Thoracic aorta (tissue), 2 donors: ENCODE results near the gene PLEKHF1. TPM values are rescaled to one million over a fixed set of nuclear protein-coding genes. Genes with fewer than 3 reads are reported as not detected.

Source experiments
- ATAC-seq: fragments of 150-250 bp; one replicate; pipeline ENCODE4 v1.8.0; 2017; ENCODE audit warnings: low read depth; ENCODE audit not compliant: insufficient number of reproducible peaks, low FRiP score
- DNase-seq: peaks from one replicate; pipeline ENCODE4 v3.0.0-alpha.2; 2020; ENCODE audit warnings: low spot score
- H3K27ac ChIP-seq, 2 donors: fragments of 200-600 bp; sonication (generic); 1 replicate in 1 of 2; 2 replicates in 1 of 2; pipeline ENCODE4 v1.5.1; 2016; ENCODE audit warnings: mild to moderate bottlenecking in 2 of 2, moderate library complexity in 2 of 2
- H3K27me3 ChIP-seq: fragments of 200-600 bp; sonication (generic); replicated peaks from 2 replicates; pipeline ENCODE4 v1.6.0; 2016; ENCODE audit warnings: mild to moderate bottlenecking; ENCODE audit not compliant: insufficient read depth
- H3K36me3 ChIP-seq: fragments of 200-600 bp; sonication (generic); one replicate; pipeline ENCODE4 v1.5.1; 2016
- H3K4me1 ChIP-seq, 2 donors: fragments of 200-600 bp; sonication (generic); 1 replicate in 1 of 2; 2 replicates in 1 of 2; pipeline versions ENCODE4 v1.5.1 to v1.6.0; 2016; ENCODE audit warnings: low read depth in 2 of 2, mild to moderate bottlenecking in 1 of 2; ENCODE audit not compliant: control insufficient read depth in 1 of 2
- H3K4me3 ChIP-seq: fragments of 200-600 bp; sonication (generic); 2 replicates; pipeline ENCODE4 v1.5.1; 2016; ENCODE audit warnings: mild to moderate bottlenecking
- H3K9me3 ChIP-seq: fragments of 200-600 bp; sonication (generic); 2 replicates; pipeline ENCODE4 v1.5.1; 2016
- CTCF ChIP-seq: fragments of 200-600 bp; sonication (generic); IDR thresholded peaks from one replicate; pipeline ENCODE4 v1.5.1; 2019; ENCODE audit warnings: antibody characterized with exemption
- total RNA-seq, 2 donors: library from RNA; depleted of rRNA; stranded (reverse); fragments of >200 nt; gene quantifications; one replicate each; pipeline versions ENCODE4 v1.1.0 to v1.2.3, GENCODE V29; 2016

Gene PLEKHF1
- total RNA-seq, 2 donors from 2014 or later: 21.4 to 56.2 TPM

- no peak for DNase-seq
- TF ChIP-seq CTCF: no peak
- no peak overlapping the region for H3K27ac ChIP-seq
- no peak overlapping the region for H3K4me3 ChIP-seq
- no peaks in the 10 kb centered on the region for H3K4me1 ChIP-seq
- no peaks in the 10 kb centered on the region for H3K9me3 ChIP-seq
- no peak for ATAC-seq
- H3K36me3 ChIP-seq: no peaks in the 10 kb centered on the region
- H3K27me3 ChIP-seq: no peaks in the 10 kb centered on the region
These were observed 35.3 kb upstream of the PLEKHF1 start for GRCh38 chr19:29629836-29630534.

DNA sequence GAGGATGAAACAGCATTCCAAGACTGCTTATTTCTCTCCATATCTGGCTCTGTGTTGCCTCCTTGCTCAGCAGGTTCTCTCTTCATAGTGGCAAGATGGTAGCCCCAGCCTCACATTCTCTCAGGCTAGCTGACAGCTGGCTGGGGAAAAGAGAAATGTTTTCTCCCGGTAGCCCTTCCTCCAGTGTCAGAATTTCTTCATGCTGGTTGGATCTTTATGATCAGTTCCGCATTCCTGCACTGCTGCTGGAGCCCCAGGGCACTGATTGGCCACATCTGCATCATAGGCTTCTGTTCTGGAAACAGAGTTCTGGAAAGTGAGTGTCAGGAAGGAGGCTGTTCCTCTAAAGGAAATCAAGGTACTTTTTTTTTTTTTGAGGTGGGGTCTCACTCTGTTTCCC lies 34.6 kb upstream of the PLEKHF1 start:
- DNase-seq (no peak), ATAC-seq (no peak)
- H3K36me3 ChIP-seq: no peaks in the 10 kb centered on the region
- no peak overlapping the region for H3K4me3 ChIP-seq
- no peaks in the 10 kb centered on the region for H3K27me3 ChIP-seq
- no peaks in the 10 kb centered on the region for H3K9me3 ChIP-seq
- no peak for TF ChIP-seq CTCF
- no peaks in the 10 kb centered on the region for H3K4me1 ChIP-seq
- no peak overlapping the region for H3K27ac ChIP-seq

- Histone ChIP-seq H3K4me3 (no peak overlapping the region), H3K36me3 (no peaks in the 10 kb centered on the region), H3K9me3 (no peaks in the 10 kb centered on the region), H3K27ac (no peak overlapping the region), H3K4me1 (no peaks in the 10 kb centered on the region), H3K27me3 (no peaks in the 10 kb centered on the region)
- ATAC-seq (no peak), DNase-seq (no peak)
- TF ChIP-seq CTCF: no peak
These were observed 33.8 kb upstream of the PLEKHF1 start for GRCh38 chr19:29631450-29631849.

GRCh38 chr19:29634002-29634401 lies 31.3 kb upstream of the PLEKHF1 start:
- no peaks in the 10 kb centered on the region for H3K4me1 ChIP-seq
- TF ChIP-seq CTCF: no peak
- no peak for ATAC-seq
- H3K4me3 ChIP-seq: no peak overlapping the region
- DNase-seq: no peak
- no peaks in the 10 kb centered on the region for H3K36me3 ChIP-seq
- H3K27ac ChIP-seq: no peak overlapping the region
- no peaks in the 10 kb centered on the region for H3K9me3 ChIP-seq
- H3K27me3 ChIP-seq: no peaks in the 10 kb centered on the region

GRCh38 chr19:29634423-29635130 lies 30.7 kb upstream of the PLEKHF1 start:
- ATAC-seq (no peak), DNase-seq (no peak)
- H3K36me3 ChIP-seq: no peaks in the 10 kb centered on the region
- no peak for TF ChIP-seq CTCF
- H3K4me1 ChIP-seq: no peaks in the 10 kb centered on the region
- H3K27ac ChIP-seq: no peak overlapping the region
- no peaks in the 10 kb centered on the region for H3K27me3 ChIP-seq
- H3K9me3 ChIP-seq: no peaks in the 10 kb centered on the region
- no peak overlapping the region for H3K4me3 ChIP-seq
